CD8-positive, alpha-beta memory T cell (primary cell): ENCODE results near the gene CYP4F3. TPM values are rescaled to one million over a fixed set of nuclear protein-coding genes. Genes with fewer than 3 reads are reported as not detected.

Source experiments
- CTCF ChIA-PET: fragments of 350-600 bp; sonication (Branson Sonifier 250); formaldehyde crosslinking; loops from one replicate; lab custom pipeline; 2021; ENCODE audit warnings: antibody characterized with exemption; lab: Charles Lee
- POLR2A ChIA-PET: fragments of 350-600 bp; sonication (Branson Sonifier 250); formaldehyde crosslinking; loops from one replicate; lab custom pipeline; 2021; ENCODE audit warnings: antibody characterized with exemption; lab: Charles Lee
- DNase-seq, 5 donors: peaks; one replicate each; pipeline versions ENCODE4 v3.0.0 to v3.0.0-alpha.2; 2020 to 2022; ENCODE audit warnings: mixed read lengths in 1 of 5
- H3K27ac ChIP-seq: one replicate; pipeline ENCODE4 v1.7.0; 2013; ENCODE audit warnings: low read depth, mild to moderate bottlenecking, low read length, moderate library complexity
- H3K27me3 ChIP-seq: 2 replicates; pipeline ENCODE4 v1.7.0; 2013; ENCODE audit warnings: low read length, mild to moderate bottlenecking; ENCODE audit not compliant: insufficient read depth, poor library complexity, severe bottlenecking
- H3K36me3 ChIP-seq: 2 replicates; pipeline ENCODE4 v1.7.0; 2013; ENCODE audit warnings: mild to moderate bottlenecking, low read length, moderate library complexity; ENCODE audit not compliant: insufficient read depth
- H3K4me1 ChIP-seq: 2 replicates; pipeline ENCODE4 v1.7.0; 2013; ENCODE audit warnings: mild to moderate bottlenecking, low read length, moderate library complexity; ENCODE audit not compliant: insufficient read depth
- H3K4me3 ChIP-seq: 2 replicates; pipeline ENCODE4 v1.7.0; 2013; ENCODE audit warnings: mild to moderate bottlenecking, low read length
- H3K9me3 ChIP-seq: 2 replicates; pipeline ENCODE4 v1.7.0; 2013; ENCODE audit warnings: mild to moderate bottlenecking, low read length
- H3K27ac Mint-ChIP-seq, 8 donors: one replicate each; pipeline ENCODE4 v1.8.0; 2020 to 2021; ENCODE audit warnings: mixed read lengths in 8 of 8, mild to moderate bottlenecking in 6 of 8, inconsistent platforms in 3 of 8, moderate library complexity in 3 of 8
- H3K27me3 Mint-ChIP-seq, 2 donors: one replicate each; pipeline ENCODE4 v1.8.0; 2020 to 2021; ENCODE audit warnings: mixed read lengths in 2 of 2, mild to moderate bottlenecking in 1 of 2, moderate library complexity in 1 of 2
- H3K36me3 Mint-ChIP-seq, 3 donors: one replicate each; pipeline ENCODE4 v1.8.0; 2020 to 2021; ENCODE audit warnings: mixed read lengths in 3 of 3, inconsistent platforms in 1 of 3, mild to moderate bottlenecking in 1 of 3
- H3K4me1 Mint-ChIP-seq, 3 donors: one replicate each; pipeline ENCODE4 v1.8.0; 2020 to 2021; ENCODE audit warnings: mixed read lengths in 3 of 3, inconsistent platforms in 1 of 3, mild to moderate bottlenecking in 1 of 3
- H3K4me3 Mint-ChIP-seq, 7 donors: one replicate each; pipeline ENCODE4 v1.8.0; 2020 to 2021; ENCODE audit warnings: mixed read lengths in 7 of 7, mild to moderate bottlenecking in 6 of 7, moderate library complexity in 4 of 7, inconsistent platforms in 2 of 7
- H3K9me3 Mint-ChIP-seq, 5 donors: one replicate each; pipeline ENCODE4 v1.8.0; 2020 to 2022; ENCODE audit warnings: mixed read lengths in 5 of 5, mild to moderate bottlenecking in 3 of 5, moderate library complexity in 2 of 5, inconsistent platforms in 1 of 5
- polyA plus RNA-seq: library from polyadenylated mRNA; unstranded; fragments of 300-500 nt; fragmentation: Illumina TruSeq; gene quantifications from one replicate; pipeline ENCODE4 v1.2.3, GENCODE V29; 2021
- total RNA-seq, 2 experiments: library from RNA; stranded (reverse); gene quantifications; one replicate each; pipeline ENCODE4 v1.2.3, GENCODE V29; 2021

Gene CYP4F3
- total and polyA plus RNA-seq, 3 experiments from 2014 or later, result 0.16 to 0.28 TPM; not detected in 1

DNA sequence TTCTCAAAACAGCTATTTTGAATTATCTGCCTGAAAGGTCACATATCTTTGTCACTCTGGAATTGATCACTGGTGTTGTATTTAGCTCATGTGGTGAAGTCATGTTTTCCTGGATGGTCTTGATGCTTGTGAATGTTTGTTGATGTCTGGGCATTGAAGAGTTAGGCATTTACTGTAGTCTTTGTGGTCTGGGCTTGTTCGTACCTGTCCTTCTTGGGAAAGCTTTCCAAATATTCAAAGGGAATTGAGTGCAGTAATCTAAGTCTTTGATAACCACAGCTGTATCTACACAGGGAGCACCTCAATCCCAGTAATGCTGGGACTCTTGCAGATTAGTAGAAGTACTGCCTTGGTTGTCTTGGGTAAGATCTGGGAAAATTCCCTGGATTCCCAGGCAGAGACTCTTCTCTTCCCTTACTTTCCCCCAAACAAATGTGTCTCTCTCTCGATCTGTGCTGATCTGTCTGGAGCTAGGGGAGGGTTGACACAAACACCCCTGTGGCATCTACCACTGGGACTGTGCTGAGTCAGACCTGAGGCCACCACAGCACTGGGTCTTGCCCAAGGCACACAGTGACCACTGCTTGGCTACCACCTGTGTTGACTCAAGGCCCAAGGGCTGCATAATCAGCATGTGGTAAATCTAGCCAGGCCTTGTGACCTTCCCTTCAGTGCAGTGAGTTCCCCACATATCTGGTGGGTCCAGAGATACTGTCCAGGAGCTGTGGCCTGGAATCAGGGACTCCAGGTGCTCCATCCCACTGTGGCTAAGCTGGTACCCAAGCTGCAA is 5.5 kb upstream of the CYP4F3 start:
- no peak overlapping the region for H3K4me3 Mint-ChIP-seq
- Histone ChIP-seq H3K36me3 (no peaks in the 10 kb centered on the region), H3K27me3 (no peaks in the 10 kb centered on the region), H3K9me3 (no peaks in the 10 kb centered on the region), H3K4me3 (no peak overlapping the region), H3K4me1 (no peaks in the 10 kb centered on the region), H3K27ac (no peak overlapping the region)
- H3K9me3 Mint-ChIP-seq, result no peaks in the 10 kb centered on the region
- H3K36me3 Mint-ChIP-seq, result no peaks in the 10 kb centered on the region
- CTCF ChIA-PET, result interaction anchor here (1.3 to 1.4 kb wide), 2 partner anchors 14 to 234 kb away, joined by 3 to 4 read pairs; no protein-coding TSS in a partner anchor
- POLR2A ChIA-PET, result no interaction called here
- H3K27ac Mint-ChIP-seq, result no peak overlapping the region
- peaks cover 10 to 58% of the 10 kb centered on the region in 2 donors for H3K27me3 Mint-ChIP-seq
- DNase-seq, result no peak
- peaks cover 4 to 17% (median 5%) of the 10 kb centered on the region in 3 donors for H3K4me1 Mint-ChIP-seq

DNA sequence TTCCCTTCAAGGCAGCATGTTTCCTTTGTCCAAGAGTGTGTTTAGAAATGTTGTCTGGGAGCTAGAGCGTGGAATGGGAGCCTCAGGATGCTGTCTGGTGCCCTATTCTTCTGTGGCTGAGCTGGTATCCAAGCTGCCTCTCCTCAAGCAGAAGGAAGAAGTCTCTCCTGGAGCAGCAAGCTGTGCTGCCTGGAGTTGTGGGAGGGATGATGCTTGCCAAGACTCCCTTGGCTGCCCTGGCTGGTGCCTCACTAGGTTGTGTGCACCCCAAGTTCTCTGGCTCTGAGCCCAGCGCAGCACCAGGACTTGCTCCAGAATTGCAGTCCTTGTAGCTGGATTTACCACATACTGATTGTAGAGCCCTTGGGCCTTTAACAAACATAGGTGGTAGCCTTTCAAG is 4.7 kb upstream of the CYP4F3 start:
- H3K36me3 ChIP-seq, result no peaks in the 10 kb centered on the region
- Mint-ChIP-seq H3K36me3 (no peaks in the 10 kb centered on the region), H3K27me3 (peaks cover 12 to 52% of the 10 kb centered on the region in 2 donors), H3K4me3 (no peak overlapping the region), H3K27ac (no peak overlapping the region), H3K4me1 (peaks cover 4 to 17% (median 5%) of the 10 kb centered on the region in 3 donors), H3K9me3 (no peaks in the 10 kb centered on the region)
- DNase-seq, result no peak
- ChIA-PET POLR2A (no interaction called here), CTCF (interaction anchor here (1.4 kb wide), 1 partner anchor 14 kb away, joined by 3 read pairs; no protein-coding TSS in a partner anchor)
- no peaks in the 10 kb centered on the region for H3K27me3 ChIP-seq
- H3K27ac ChIP-seq, result no peak overlapping the region
- no peak overlapping the region for H3K4me3 ChIP-seq
- no peaks in the 10 kb centered on the region for H3K9me3 ChIP-seq
- H3K4me1 ChIP-seq, result no peaks in the 10 kb centered on the region

DNA sequence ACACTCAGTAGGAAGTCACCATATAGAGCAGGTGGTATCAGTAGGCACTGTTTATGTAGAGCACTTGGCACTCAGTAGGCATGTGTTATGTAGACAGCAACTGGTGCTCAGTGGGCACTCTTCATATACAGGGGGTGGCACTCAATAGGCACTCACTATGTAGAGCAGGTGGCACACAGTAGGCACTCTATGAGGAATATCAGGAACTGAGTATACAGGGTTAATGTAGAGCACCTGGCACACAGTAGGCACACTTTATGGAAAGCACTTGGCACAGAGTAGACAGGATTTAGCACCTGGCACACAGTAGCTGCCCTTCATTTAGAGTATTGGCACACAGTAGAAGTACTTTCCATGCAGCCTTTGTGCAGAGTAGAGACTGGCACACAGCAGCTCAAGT is 1.1 kb upstream of the CYP4F3 start:
- no peak for DNase-seq
- H3K4me3 ChIP-seq, result no peak overlapping the region
- no peaks in the 10 kb centered on the region for H3K36me3 ChIP-seq
- Mint-ChIP-seq H3K36me3 (no peaks in the 10 kb centered on the region), H3K27me3 (peaks cover 13 to 55% of the 10 kb centered on the region in 2 donors), H3K9me3 (no peaks in the 10 kb centered on the region), H3K27ac (no peak overlapping the region), H3K4me1 (peaks cover 2 to 8% (median 3%) of the 10 kb centered on the region in 3 donors), H3K4me3 (no peak overlapping the region)
- H3K4me1 ChIP-seq, result no peaks in the 10 kb centered on the region
- H3K9me3 ChIP-seq, result no peaks in the 10 kb centered on the region
- ChIA-PET POLR2A (no interaction called here), CTCF (no interaction called here)
- H3K27me3 ChIP-seq, result no peaks in the 10 kb centered on the region
- H3K27ac ChIP-seq, result no peak overlapping the region

DNA sequence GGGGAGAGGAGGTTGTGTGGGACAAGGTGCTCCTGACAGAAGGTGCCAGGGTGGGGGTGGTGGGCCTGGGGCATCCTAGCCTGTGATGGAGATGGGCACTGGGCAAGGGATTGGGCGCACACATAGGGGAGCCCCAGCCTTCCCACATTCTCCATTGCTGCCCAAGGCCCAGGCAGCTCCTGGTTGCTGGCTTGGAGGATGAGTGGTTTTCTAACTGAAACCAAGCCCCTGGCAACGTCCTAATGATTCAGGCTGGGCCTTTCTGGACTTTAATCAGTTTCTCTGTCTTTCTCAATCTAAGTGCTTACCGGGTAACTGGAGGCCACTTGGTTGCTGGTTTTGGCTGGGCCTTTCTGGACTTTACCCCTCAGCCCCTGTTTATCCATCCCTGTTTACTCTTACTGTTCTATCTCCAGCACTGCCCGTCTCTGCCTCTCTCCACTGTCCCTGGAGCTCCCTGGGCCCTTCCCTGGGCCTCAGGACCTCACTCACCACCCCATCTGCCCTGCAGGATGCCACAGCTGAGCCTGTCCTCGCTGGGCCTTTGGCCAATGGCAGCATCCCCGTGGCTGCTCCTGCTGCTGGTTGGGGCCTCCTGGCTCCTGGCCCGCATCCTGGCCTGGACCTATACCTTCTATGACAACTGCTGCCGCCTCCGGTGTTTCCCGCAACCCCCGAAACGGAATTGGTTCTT is 354 bp downstream of the CYP4F3 start:
- DNase-seq, result no peak
- Histone ChIP-seq H3K27ac (no peak overlapping the region), H3K27me3 (no peaks in the 10 kb centered on the region), H3K4me1 (no peaks in the 10 kb centered on the region), H3K4me3 (no peak overlapping the region), H3K36me3 (no peaks in the 10 kb centered on the region), H3K9me3 (no peaks in the 10 kb centered on the region)
- Mint-ChIP-seq H3K4me1 (peaks cover 2 to 5% (median 3%) of the 10 kb centered on the region in 3 donors), H3K4me3 (no peak overlapping the region), H3K36me3 (no peaks in the 10 kb centered on the region), H3K9me3 (no peaks in the 10 kb centered on the region), H3K27me3 (peaks cover 14 to 55% of the 10 kb centered on the region in 2 donors), H3K27ac (peak overlapping the region in 1 of 8 donors; percentile 22)
- CTCF ChIA-PET, result no interaction called here
- POLR2A ChIA-PET, result no interaction called here

DNA sequence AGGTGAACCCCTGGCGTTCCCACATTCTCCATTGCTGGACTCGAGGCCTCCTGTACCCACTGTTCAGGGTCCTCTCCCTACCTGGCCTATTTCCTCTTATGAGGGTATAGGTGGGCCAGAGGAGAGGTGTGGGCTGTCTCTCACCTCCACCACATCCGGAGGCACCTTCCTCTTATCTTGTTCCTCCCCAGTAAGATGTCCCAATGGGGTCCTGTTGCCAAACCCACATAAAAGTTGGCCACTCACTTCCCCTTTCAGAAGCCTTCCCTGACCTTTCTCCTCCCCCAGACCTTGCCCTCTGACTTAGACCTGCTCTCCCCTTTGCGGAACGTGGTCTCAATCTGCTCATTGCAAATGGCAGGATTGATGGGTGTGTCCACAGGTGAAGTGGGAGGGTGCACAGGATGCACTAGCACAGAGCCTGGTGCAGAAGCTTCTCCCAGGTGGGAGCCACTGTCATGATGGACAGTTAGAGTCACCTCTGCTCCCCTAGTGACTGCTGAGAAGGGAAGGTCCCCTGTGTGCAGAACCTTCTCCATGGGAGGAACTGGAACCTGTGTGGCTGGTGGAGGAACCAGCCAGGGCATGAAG is 1.3 kb downstream of the CYP4F3 start:
- H3K27me3 ChIP-seq, result no peaks in the 10 kb centered on the region
- H3K9me3 Mint-ChIP-seq, result no peaks in the 10 kb centered on the region
- H3K36me3 ChIP-seq, result no peaks in the 10 kb centered on the region
- H3K27ac ChIP-seq, result no peak overlapping the region
- peaks cover 17 to 56% of the 10 kb centered on the region in 2 donors for H3K27me3 Mint-ChIP-seq
- no peak overlapping the region for H3K27ac Mint-ChIP-seq
- ChIA-PET CTCF (no interaction called here), POLR2A (no interaction called here)
- no peak for DNase-seq
- no peaks in the 10 kb centered on the region for H3K36me3 Mint-ChIP-seq
- no peak overlapping the region for H3K4me3 ChIP-seq
- H3K9me3 ChIP-seq, result no peaks in the 10 kb centered on the region
- no peaks in the 10 kb centered on the region for H3K4me1 ChIP-seq
- H3K4me1 Mint-ChIP-seq, result peaks cover 2 to 5% (median 3%) of the 10 kb centered on the region in 3 donors
- H3K4me3 Mint-ChIP-seq, result no peak overlapping the region

DNA sequence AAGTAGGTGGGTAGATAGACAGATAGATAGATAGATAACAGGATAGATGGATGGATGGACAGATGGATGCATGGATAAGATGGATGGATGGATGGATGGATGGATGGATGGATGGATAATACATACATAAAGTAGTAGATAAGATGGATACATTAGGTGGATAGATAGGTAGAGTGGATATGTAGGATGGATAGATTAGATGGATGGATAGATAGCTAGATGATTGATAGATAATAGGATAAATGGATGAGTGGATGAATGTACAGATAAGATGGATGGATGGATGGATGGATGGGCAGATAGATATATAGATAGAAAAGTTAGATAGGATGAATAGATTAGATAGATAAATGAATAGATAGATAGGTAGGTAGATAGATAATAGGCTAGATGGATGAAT is 2.1 kb downstream of the CYP4F3 start:
- H3K4me1 Mint-ChIP-seq, result peaks cover 2 to 5% (median 3%) of the 10 kb centered on the region in 3 donors

DNA sequence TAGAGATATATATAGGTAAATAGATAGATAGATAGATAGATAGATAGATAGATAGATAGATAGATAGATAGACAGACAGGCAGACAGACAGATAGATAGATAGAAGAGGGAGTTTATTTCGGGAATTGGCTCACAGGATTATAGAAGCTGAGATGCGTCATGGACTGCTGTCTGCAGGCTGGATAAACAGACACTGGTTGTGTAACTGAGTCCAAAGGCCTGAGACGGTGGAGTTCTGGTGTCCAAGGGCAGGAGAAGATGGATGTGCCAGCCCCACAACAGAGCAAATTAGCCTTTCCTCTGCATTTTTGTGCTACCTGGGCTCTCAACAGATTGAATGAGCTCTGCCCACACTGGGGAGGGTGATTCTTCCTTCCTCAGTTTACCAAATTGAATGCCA is 2.7 kb downstream of the CYP4F3 start:
- H3K27ac Mint-ChIP-seq, result no peak overlapping the region
- DNase-seq, result no peak
- no peak overlapping the region for H3K4me3 ChIP-seq
- no peak overlapping the region for H3K27ac ChIP-seq
- H3K36me3 ChIP-seq, result no peaks in the 10 kb centered on the region
- H3K4me1 ChIP-seq, result no peaks in the 10 kb centered on the region
- H3K36me3 Mint-ChIP-seq, result no peaks in the 10 kb centered on the region
- H3K27me3 ChIP-seq, result no peaks in the 10 kb centered on the region
- ChIA-PET CTCF (interaction anchor here (0.8 kb wide), 1 partner anchor 14 kb away, joined by 3 read pairs; no protein-coding TSS in a partner anchor), POLR2A (no interaction called here)
- H3K27me3 Mint-ChIP-seq, result peaks cover 12 to 46% of the 10 kb centered on the region in 2 donors
- peaks cover 2 to 5% (median 3%) of the 10 kb centered on the region in 3 donors for H3K4me1 Mint-ChIP-seq
- H3K9me3 Mint-ChIP-seq, result no peaks in the 10 kb centered on the region
- no peaks in the 10 kb centered on the region for H3K9me3 ChIP-seq
- H3K4me3 Mint-ChIP-seq, result no peak overlapping the region

More for the DNA sequence above, 2.1 kb downstream of the CYP4F3 start:
- Histone ChIP-seq H3K27me3 (no peaks in the 10 kb centered on the region), H3K36me3 (no peaks in the 10 kb centered on the region), H3K4me3 (no peak overlapping the region), H3K4me1 (no peaks in the 10 kb centered on the region), H3K27ac (no peak overlapping the region), H3K9me3 (no peaks in the 10 kb centered on the region)
- H3K27me3 Mint-ChIP-seq, result peaks cover 12 to 48% of the 10 kb centered on the region in 2 donors
- no peaks in the 10 kb centered on the region for H3K9me3 Mint-ChIP-seq
- H3K4me3 Mint-ChIP-seq, result no peak overlapping the region
- ChIA-PET CTCF (no interaction called here), POLR2A (no interaction called here)
- no peak overlapping the region for H3K27ac Mint-ChIP-seq
- no peak for DNase-seq
- H3K36me3 Mint-ChIP-seq, result no peaks in the 10 kb centered on the region
